NCI-H524 treated with DMSO at 0.1 percent for 48 hours (cell line): Measurements from ENCODE around the gene PAX7.

Experiments
- DNase-seq: peaks from one replicate; lab custom pipeline; 2025; lab: John Stamatoyannopoulos, UW

Gene PAX7

GRCh38 chr1:18703041-18703621 is 72.5 kb downstream of the PAX7 start:
- DNase-seq, result no peak

GRCh38 chr1:18705811-18706210 is 75.2 kb downstream of the PAX7 start:
- DNase-seq, result no peak

GRCh38 chr1:18707696-18708257 is 77.1 kb downstream of the PAX7 start:
- DNase-seq, result no peak

GRCh38 chr1:18710002-18710401 is 79.4 kb downstream of the PAX7 start:
- DNase-seq, result no peak

- DNase-seq, result no peak
Observed at GRCh38 chr1:18711003-18711402, 80.4 kb downstream of the PAX7 start.

GRCh38 chr1:18711536-18712251 is 81.0 kb downstream of the PAX7 start:
- DNase-seq, result no peak

GRCh38 chr1:18712252-18712600 is 81.6 kb downstream of the PAX7 start:
- DNase-seq, result no peak

GRCh38 chr1:18714404-18715175 is 83.9 kb downstream of the PAX7 start:
- no peak for DNase-seq

GRCh38 chr1:18716112-18716784 is 85.6 kb downstream of the PAX7 start:
- no peak for DNase-seq

- DNase-seq, result no peak
Observed at GRCh38 chr1:18716785-18717678, 86.4 kb downstream of the PAX7 start.

- no peak for DNase-seq
Observed at GRCh38 chr1:18719786-18720451, 89.3 kb downstream of the PAX7 start.

- no peak for DNase-seq
Observed at GRCh38 chr1:18721041-18721440, 90.4 kb downstream of the PAX7 start.

GRCh38 chr1:18721776-18722175 is 91.1 kb downstream of the PAX7 start:
- no peak for DNase-seq

GRCh38 chr1:18722270-18722669 is 91.6 kb downstream of the PAX7 start:
- DNase-seq, result no peak

- no peak for DNase-seq
Observed at GRCh38 chr1:18723206-18723605, 92.6 kb downstream of the PAX7 start.

GRCh38 chr1:18723701-18724411 is 93.2 kb downstream of the PAX7 start:
- no peak for DNase-seq

- no peak for DNase-seq
Observed at GRCh38 chr1:18724801-18725200, 94.2 kb downstream of the PAX7 start.

- peak; percentile 15 for DNase-seq
Observed at GRCh38 chr1:18725231-18725895, 94.7 kb downstream of the PAX7 start.

- no peak for DNase-seq
Observed at GRCh38 chr1:18726368-18726767, 95.7 kb downstream of the PAX7 start.

- DNase-seq, result no peak
Observed at GRCh38 chr1:18727956-18728355, 97.3 kb downstream of the PAX7 start.
